ENCODE measurements around the gene KIF3B. TPM values are rescaled to one million over a fixed set of nuclear protein-coding genes. Genes with fewer than 3 reads are reported as not detected.
"Not testable (repeated sequence)": the region's sequence is repeated elsewhere in the genome, so short reads cannot be mapped to it uniquely, and the experiment has no call there.

The KIF3B gene
- total RNA-seq, 2 experiments from 2014 or later = 36.2 to 36.5 TPM

DNA sequence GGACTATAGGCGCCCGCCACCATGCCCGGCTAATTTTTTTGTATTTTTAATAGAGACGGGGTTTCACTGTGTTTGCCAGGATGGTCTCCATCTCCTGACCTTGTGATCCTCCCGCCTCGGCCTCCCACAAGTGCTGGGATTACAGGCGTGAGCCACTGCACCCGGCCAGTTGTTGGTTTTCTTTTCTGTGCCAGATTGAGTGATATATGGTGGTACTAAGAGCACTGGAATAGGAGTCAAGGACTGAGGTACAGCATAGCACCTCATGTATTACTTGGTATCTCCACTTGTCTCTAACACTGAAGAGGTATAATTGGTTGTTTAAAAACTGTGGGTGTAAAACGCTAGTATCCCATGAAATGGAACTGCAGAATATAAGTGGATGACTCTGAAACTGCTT, 106.0 kb downstream of the KIF3B start:
- H3K36me3 Mint-ChIP-seq = peaks cover 25% of the 10 kb centered on the region
- not testable (repeated sequence) for DNase-seq, H3K9me3 Mint-ChIP-seq, H3K4me3 Mint-ChIP-seq, H3K27ac Mint-ChIP-seq, H3K27me3 Mint-ChIP-seq
- peaks cover 44% of the 10 kb centered on the region for H3K4me1 Mint-ChIP-seq

Other genes starting within 250 kb of the KIF3B start
- not detected for gene HCK, start 225.4 kb upstream of the KIF3B start, total RNA-seq
- gene TM9SF4, start 167.9 kb upstream of the KIF3B start, total RNA-seq = 10 to 100 TPM; 39.2 to 42.5 TPM
- 10 to 100 TPM; 86.9 to 87.2 TPM for gene PLAGL2, start 69.9 kb upstream of the KIF3B start, total RNA-seq
- gene POFUT1, start 69.8 kb upstream of the KIF3B start, total RNA-seq = 10 to 100 TPM; 64.0 to 65.7 TPM
- gene ASXL1, start 80.7 kb downstream of the KIF3B start, total RNA-seq = 100 to 1,000 TPM in 1 of 2 experiments, 10 to 100 TPM in 1; 97.5 to 100 TPM